NCI-H1694 treated with DMSO at 0.1 percent for 48 hours (cell line): ENCODE measurements around the gene LAMTOR2.
"Not testable (repeated sequence)": the region's sequence is repeated elsewhere in the genome, so short reads cannot be mapped to it uniquely, and the experiment has no call there.

Experiments used
- DNase-seq: peaks from one replicate; lab custom pipeline; 2025; lab: John Stamatoyannopoulos, UW

The LAMTOR2 gene

DNA sequence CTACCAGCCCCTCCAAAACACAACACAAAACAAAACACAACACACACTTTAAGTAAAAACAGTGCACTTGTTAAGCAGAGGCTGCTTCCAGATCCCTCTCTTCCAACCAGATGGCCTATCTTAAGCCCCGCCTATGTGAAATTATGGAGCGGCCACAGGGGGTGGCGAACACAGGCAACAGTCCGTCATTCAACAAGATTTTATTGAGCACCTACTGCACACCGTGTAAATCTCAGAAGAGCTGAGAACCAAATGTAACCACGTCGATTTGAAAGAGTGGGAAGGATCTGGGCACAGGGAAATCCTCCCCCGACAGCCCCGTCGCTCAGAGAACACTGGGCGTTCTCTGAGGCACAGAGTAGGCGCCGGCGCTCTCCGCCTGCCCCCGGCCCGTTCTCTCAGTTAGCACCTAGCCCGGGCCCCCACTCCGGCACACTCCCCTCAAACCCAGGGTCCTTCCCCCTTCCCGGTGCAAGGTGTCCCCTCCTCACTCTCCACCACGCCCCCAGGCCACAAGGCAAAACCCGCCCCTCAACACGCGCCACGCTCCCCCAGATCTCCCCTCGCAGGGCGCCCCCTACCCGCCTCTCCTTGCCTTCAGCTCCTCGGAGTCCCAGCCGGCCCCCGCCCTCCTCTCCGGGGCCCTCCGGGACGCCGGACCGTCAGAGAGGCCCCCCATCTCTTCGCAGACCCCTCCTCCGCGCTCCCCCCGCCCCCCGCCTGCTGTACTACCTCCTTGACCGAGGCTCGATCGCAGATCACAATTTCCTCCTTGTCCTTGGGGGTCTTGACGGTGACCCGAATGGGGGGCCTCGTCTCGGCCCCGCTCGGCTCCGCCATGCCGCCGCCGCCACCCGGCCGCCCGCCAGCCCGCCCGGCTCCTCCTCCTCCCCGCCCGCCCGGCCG, 1.5 kb upstream of the LAMTOR2 start:
- peak; percentile 81 for DNase-seq

DNA sequence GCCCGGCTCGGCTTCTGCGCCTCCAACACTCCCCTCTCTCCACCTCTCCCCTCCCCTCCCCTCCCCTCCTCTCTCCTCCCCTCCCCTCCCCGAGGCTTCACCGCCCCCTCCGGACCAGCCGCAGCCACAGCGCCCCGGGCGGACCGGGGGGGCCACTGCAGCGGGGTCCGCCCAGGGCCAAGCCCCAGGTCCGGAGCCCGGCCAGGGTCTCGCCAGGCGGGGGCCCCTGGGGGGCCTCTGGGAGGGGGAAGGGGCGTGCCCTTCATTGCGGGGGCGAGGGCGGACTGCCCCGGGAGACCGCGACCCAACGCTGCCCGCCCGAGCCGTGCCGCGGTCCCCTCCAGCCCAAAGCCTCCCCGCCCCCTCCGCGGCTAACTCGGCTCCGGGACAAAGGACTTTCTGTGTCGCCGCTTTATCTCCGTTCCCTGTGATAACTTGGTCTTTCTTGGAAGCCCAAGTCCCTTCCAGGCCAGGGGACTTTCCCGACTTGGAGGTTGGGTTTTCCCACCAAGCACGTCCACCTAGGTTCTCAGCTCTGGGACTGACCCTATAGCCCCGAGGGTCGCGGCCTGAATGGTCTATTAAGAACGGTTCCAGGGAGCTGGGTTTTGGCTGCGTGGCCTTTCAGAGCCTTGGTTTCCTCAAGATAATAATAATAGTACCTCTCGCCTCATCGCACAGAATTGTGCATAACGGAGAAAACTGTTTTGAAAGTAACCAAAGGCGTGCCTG, 648 bp upstream of the LAMTOR2 start, which contains the start of gene UBQLN4:
UBQLN4 (minus strand) TSS at position 31 of the 732 bp plus-strand sequence. CDS start 97 bp downstream, outside the sequence.
- DNase-seq: peak; percentile 89

DNA sequence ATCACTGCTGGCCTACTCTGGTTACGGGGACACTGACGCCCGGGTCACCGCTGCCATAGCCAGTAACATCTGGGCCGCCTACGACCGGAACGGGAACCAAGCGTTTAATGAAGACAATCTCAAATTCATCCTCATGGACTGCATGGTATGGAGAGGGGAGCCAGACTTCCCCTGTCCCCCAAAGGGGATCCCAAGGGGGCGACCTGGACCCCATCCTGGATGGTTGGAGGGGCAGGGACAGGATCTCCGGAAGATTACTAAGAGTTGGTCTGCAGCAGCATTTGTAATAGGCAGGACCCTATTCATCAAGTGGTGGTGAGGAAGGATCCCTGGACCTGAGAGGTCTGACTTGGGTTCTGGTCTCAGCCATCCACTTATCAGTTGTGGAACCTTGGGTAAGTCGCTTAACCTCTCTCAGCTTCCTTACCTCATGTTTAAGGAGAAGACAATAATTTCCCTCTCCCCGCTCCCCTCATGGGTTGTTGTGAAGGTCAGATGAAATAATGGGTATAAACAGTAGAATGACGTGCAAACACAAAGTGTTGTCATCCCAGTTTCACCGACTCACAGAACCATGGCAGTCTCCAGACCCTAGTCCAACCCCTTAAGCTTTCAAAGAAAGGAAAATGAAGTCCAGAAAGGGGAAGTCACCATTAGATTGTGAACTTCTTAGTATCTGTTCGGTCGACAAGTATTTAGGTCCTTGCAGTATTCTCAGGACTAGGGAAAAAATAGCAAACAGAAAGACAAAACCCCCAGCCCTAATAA, 883 bp downstream of the LAMTOR2 start:
- DNase-seq: no peak

DNA sequence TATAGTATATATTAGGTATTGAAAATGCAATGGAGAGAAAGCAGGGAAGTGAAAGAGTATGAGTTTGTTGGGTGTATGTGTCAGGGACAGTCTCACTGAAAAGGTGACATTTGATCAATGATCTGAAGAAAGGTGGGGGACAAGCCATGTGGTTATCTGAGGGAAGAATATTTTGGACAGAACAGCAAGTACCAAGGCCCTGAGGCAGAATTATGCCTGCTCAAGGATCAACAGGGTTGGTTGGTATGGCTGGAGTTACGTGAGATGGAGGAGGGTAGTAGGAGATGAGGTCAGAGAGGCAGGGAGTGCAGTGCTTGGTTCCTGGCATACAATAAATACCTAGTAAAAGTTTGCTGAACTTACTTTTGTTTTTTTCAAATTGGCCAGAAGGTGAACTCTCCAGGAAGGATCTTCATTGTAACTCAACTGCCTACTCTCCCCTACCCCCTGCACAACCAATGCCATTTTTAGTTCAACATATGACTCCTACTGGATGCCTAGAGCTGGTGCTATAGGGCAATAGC, 1.8 kb downstream of the LAMTOR2 start:
- no peak for DNase-seq

DNA sequence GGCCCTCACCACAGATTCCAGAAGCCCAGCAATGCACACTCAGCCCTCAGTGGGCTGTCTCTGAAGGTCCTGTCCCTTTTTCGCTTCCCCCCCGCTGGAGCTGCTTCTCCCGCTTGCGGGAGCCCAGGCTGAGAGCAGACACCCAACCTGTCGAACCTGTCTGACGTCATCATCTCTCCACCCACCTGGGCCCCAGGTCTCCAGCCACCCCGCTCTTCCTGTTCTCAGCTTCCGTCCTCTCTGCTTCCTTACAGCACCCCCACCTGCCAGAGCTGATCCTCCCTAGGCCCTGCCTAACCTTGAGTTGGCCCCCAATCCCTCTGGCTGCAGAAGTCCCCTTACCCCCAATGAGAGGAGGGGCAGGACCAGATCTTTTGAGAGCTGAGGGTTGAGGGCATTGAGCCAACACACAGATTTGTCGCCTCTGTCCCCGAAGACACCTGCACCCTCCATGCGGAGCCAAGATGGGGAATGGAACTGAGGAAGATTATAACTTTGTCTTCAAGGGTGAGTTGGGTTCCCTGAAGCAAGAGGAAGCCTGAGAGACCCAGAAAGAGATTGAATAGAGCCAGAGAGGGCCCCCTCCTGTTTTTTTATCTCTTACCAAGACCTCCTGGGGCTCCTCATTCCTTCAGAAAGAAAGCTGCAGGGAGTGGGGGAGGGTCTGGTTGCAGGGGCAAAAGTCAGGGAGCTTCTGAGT, 6.5 kb downstream of the LAMTOR2 start, which contains the start of gene RAB25:
RAB25 (plus strand) TSS at position 224 of the 700 bp plus-strand sequence; CDS start at position 465, 241 bp downstream.
- DNase-seq: no peak

DNA sequence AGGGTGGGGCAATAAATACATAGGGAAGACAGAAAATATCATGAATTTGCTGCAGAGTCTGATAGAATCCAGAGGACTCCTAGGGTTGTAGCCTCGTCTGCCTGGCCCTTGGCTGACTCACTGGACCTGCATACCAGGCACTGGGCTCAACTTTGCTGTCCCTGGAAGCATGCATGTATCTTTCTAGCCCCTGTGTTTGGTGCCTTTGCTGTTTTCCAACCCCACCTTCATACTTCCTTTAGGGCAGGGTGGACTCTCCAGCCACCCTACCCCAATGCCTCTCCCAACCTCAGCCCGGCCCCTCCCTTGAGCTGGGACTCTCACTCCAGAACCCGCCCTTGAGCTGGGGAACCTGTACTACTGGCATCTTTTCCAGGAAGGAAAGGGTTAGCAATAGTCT, 7.6 kb downstream of the LAMTOR2 start:
- no peak for DNase-seq

DNA sequence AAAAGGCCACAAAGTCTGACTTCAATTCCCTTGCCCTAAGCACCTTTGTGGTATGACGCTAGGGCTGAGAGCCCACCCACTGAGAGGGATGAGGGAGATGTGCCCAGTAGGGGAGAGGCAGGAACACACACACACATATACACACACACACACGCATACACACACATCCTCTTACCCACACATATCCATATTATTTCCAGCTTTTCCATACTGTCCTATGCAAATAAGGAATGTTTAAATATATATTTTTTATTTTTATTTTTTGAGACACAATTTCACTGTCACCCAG, 9.4 kb downstream of the LAMTOR2 start:
- no peak for DNase-seq

DNA sequence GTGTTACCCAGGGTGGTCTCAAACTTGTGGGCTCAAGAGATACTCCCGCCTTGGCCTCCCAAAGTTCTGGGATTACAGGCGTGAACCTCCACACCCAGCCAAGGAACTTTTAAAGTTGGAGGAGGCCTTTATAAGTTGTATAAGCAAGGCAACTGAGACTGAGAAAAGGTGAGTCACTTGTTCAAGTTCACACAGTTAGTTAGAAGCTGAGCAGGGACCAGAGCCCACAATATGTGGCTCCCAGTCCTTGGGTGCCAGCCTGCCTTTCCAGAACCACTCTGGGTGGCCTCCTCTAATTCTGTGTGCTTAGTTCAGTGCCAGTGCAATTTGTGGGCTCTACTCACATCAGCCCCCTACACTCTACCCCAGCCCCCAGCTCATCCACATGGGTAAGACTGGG, 10.0 kb downstream of the LAMTOR2 start:
- DNase-seq: no peak

DNA sequence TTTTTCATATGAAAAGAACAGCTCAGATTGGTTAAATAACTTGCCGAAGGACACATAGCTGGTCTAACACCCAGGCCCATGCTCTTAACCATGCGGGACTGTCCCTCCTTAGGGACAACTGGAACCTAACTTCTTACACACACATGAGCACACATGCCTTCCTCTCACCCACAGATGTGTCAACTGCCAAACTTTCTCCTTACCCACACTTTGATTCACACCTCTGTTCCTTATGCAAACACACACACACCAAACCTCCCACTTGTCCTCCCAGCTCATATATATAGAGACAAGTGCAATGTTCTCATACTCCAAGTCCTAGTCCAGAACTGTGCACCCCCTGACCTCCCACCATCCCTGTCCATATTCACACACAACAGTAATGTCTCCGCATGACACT, 10.6 kb downstream of the LAMTOR2 start:
- DNase-seq: no peak

DNA sequence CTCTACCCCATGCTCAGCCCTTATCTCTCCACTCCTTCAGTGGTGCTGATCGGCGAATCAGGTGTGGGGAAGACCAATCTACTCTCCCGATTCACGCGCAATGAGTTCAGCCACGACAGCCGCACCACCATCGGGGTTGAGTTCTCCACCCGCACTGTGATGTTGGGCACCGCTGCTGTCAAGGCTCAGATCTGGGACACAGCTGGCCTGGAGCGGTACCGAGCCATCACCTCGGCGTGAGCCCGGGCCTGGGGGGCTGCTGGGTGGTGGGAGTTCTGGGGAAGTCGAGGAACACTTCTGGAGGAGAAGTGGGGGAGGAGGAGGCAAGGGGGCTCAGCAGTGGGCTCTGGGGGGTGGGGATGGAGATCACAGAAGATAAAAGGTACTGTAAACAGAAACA, 11.3 kb downstream of the LAMTOR2 start:
- no peak for DNase-seq

DNA sequence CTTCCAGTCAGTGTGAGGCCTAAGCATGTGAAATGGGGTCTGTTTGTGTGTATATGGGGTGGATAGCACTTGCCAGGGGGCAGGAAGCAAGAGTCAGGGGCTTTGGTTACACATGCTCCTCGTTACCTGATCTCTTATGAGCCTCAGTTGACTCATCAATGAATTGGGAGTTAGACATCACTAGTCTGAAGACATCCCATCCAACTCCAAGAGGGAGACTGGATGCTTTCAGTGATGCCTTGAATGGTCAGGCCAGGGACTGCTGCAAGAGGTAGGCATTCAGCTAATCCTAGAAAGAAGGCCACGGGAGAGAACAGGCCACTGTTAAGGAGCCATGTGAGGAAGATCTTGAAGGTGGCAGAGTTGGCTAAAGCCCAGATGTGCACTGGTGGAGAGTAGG, 12.7 kb downstream of the LAMTOR2 start:
- DNase-seq: no peak

DNA sequence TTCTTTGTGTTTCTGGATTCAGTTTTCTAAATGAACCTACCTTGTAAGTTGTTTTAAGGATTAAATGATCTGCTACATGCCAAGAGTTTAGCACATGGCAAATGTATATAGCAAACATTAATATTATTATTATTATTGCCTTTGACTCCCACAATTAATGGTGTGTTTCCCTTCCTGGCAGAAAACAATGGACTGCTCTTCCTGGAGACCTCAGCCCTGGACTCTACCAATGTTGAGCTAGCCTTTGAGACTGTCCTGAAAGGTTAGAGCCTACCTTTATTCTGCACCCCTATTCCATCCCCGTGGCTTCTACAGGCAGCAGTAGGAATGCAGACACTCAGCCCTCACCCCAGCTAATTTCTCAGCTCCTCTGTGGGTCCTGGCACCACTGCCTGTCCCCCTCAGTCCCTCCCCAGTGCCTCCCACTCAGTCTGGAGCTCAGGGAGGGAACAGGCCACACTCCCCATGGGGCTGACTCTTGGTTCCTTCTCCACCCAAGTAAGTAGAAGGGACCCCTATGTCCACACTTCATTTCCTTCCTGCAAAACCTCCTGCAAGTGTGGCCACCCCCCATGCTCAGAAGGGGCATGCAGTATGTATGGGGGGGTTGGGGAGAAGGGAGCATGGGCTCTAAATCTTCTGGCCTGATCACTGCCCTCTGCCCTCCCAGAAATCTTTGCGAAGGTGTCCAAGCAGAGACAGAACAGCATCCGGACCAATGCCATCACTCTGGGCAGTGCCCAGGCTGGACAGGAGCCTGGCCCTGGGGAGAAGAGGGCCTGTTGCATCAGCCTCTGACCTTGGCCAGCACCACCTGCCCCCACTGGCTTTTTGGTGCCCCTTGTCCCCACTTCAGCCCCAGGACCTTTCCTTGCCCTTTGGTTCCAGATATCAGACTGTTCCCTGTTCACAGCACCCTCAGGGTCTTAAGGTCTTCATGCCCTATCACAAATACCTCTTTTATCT, 15.2 kb downstream of the LAMTOR2 start:
- DNase-seq: no peak

DNA sequence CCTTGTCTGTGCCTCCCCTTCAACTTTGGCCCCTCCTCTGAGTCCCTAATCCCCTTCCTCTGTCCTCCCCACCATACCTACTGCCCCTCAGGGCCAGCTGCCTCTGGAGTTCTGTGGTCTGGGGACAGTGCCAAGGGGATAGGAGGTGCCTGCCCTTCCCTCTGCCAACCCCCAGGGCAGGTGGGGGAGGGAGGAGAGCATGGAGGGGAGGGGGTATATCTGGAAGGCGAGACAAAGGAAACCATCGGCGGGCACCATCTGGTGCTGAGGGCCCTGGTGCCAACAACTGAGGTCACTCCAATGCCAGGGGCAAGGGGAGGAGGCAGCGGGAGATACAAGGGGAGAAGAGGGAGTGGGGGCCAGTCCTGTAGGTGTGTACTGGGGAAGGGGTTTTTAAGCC, 16.0 kb downstream of the LAMTOR2 start:
- DNase-seq: peak; percentile 92

DNA sequence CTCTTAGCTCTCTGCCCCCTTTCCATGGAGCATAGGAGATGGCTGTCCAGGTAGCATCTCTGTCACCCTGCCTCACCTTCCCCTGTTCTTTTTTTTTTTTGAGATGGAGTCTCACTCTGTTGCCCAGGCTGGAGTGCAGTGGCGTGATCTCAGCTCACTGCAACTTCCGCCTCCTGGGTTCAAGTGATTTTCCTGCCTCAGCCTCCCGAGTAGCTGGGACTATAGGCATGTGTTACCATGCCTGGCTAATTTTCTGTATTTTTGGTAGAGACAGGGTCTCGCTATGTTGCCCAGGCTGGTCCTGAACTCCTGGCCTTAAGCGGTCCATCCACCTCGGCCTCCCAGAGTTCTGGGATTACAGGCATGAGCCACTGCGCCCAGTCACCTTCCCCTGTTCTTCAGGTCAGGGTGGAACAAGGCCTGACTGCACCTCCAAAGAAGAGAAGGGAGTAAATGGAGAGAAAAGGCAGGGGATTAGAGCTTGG, 16.8 kb downstream of the LAMTOR2 start:
- DNase-seq: not testable (repeated sequence)

DNA sequence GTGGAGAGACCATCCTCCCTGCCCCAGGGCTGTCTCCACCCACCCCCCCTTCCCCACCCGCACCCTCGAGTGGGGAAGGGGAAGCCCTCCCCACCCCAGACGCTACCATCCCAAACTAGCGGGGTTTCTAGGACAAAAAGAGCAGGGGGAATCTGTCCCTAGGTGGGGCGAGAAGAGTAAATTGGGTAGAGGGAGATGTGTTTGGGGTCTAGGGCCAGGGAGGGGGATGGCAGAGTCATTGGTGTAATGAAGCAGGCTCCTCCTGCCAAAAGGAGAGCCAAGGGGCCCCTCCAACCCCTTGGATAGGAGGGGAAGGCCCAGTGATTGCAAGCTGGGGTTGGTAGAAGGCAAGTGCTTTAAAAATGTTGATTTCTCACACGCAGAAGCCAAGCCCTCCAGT, 17.7 kb downstream of the LAMTOR2 start:
- no peak for DNase-seq

DNA sequence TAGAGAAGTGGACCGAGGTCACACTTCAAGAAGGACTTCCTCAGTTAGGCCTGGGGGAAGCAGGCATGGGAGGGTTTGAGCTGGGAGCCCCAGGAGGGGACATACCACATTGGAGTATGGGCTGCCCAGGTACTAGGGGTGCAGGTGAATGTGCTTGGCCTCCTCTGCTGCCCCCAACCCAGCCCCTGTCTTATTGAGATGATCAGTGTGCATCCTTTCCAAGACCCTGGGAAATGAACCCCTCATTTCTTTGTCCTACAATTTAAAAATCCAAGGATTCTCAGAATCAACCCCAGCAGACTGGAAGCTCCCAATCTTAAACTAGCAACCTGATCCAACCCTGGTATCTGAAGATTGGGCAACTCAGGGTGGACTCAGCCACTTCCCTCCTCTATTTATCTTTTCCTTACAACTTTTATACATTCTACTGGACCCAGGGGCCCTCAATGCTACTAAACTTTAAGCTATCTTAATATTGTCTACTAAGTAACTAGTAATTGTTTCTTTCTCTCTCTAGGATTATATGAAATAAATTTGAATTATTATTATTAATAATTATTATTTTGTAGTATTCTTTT, 18.6 kb downstream of the LAMTOR2 start:
- DNase-seq: no peak

DNA sequence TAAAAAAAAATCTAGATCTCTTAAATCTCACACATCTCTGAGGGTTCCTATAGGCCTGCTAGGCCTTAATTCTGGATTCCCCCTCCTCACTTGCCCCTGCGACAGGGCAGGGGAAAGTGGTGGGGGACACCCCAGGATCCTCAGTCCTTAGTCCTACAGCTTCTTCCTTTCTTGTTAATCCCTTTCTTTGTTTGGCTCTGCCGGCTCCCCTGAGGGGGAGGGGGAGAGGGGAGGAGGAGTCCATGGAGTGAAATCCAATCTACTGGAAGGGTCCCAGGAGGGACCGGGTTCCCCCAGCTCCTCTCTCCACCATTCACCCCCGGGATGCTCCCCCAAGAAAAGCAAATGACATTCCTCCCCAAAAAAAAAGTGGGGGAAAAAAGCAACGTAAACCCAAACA, 19.2 kb downstream of the LAMTOR2 start:
- no peak for DNase-seq

DNA sequence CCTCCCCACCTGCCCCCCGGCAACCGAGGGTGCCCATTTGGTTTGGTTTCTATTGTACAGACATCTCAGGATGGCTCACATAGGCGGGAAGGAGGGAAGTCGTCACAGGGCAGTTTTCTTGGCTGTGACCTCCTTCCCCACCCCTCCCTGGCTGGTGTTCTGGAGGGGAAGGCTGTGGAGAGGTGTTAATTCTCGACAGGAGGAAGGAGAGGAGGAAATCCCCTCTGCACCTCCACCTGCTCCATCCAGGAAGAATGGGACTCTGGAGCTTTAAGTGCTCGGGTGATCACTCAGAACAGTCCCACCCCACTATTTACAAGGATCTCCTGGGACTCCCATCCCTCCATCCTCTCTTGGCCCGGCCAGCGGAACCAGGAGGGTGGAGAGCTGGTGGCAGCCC, 20.1 kb downstream of the LAMTOR2 start:
- DNase-seq: no peak

DNA sequence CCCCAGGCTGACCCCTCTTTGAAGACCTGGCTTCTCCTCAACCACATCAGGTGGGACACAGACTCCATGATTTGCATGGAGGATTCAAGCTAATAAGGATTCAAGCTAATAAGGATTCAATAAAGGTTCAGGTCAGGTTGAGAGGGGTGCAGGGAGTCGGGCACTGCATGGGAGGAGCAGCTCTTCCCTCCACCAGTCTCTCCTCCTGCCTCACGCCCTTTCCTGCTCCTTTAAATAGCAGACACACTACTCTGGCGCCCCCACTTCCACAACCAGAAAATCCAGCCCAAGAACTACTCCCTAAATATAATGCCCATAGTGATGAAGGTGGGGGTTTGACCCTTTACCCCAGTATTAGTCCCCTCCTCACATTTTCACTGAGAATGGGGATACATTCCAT, 20.6 kb downstream of the LAMTOR2 start:
- DNase-seq: no peak

DNA sequence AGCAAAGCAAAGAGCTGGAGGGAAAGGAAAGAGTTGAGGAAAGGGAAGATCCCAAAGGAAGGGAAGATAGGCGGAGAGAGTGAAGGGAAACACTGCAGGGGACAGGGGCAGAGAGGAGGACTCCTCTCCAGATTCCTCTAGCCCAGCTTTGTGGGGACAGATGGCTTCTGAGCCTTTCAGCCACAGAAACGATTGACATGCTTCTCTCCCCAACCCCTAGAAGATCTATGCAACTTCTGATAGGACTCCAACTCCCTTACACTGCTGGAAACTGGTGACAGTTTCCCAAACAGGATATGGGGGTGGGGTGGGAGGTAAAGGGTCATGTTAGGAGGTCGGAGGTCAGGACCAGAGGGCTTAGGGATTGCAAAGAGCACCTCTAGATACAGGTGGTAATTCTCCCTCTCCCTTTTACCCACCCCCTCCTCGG, 21.2 kb downstream of the LAMTOR2 start:
- DNase-seq: no peak
